HG03097 (cell line): ENCODE measurements around the gene PTGER3.
"Not testable (repeated sequence)": the region's sequence is repeated elsewhere in the genome, so short reads cannot be mapped to it uniquely, and the experiment has no call there.

Source experiments
- ATAC-seq: cut with Tn5 transposase; IDR thresholded peaks from one replicate; pipeline ENCODE4 v1.9.1; 2021; ENCODE audit not compliant: unreplicated experiment, low FRiP score

PTGER3 gene

GRCh38 chr1:71015745-71016144, 31.9 kb downstream of the PTGER3 start:
- no peak for ATAC-seq

- no peak for ATAC-seq
These were observed 33.4 kb downstream of the PTGER3 start for GRCh38 chr1:71014178-71014579.

GRCh38 chr1:71002709-71003475, 44.7 kb downstream of the PTGER3 start:
- ATAC-seq: no peak

- ATAC-seq: no peak
These were observed 46.0 kb downstream of the PTGER3 start for GRCh38 chr1:71001624-71002023.

GRCh38 chr1:70997793-70998192, 49.8 kb downstream of the PTGER3 start:
- ATAC-seq: no peak

GRCh38 chr1:70994753-70995268, 52.8 kb downstream of the PTGER3 start:
- ATAC-seq: no peak

GRCh38 chr1:70993798-70994197, 53.8 kb downstream of the PTGER3 start:
- ATAC-seq: no peak

GRCh38 chr1:70992521-70992920, 55.1 kb downstream of the PTGER3 start:
- ATAC-seq: no peak

GRCh38 chr1:70990469-70991253, 57.0 kb downstream of the PTGER3 start:
- ATAC-seq: no peak

GRCh38 chr1:70987497-70987896, 60.1 kb downstream of the PTGER3 start:
- no peak for ATAC-seq

GRCh38 chr1:70985776-70986225, 61.8 kb downstream of the PTGER3 start:
- not testable (repeated sequence) for ATAC-seq

GRCh38 chr1:70985278-70985677, 62.3 kb downstream of the PTGER3 start:
- ATAC-seq: not testable (repeated sequence)

- ATAC-seq: no peak
These were observed 67.3 kb downstream of the PTGER3 start for GRCh38 chr1:70980361-70980760.

GRCh38 chr1:70979881-70980280, 67.7 kb downstream of the PTGER3 start:
- no peak for ATAC-seq

- ATAC-seq: no peak
These were observed 68.3 kb downstream of the PTGER3 start for GRCh38 chr1:70979313-70979712.

GRCh38 chr1:70978623-70979022, 69.0 kb downstream of the PTGER3 start:
- ATAC-seq: no peak

GRCh38 chr1:70977575-70977974, 70.0 kb downstream of the PTGER3 start:
- ATAC-seq: no peak

- no peak for ATAC-seq
These were observed 70.6 kb downstream of the PTGER3 start for GRCh38 chr1:70977041-70977440.

- no peak for ATAC-seq
These were observed 73.9 kb downstream of the PTGER3 start for GRCh38 chr1:70973754-70974153.

GRCh38 chr1:70970407-70970806, 77.2 kb downstream of the PTGER3 start:
- ATAC-seq: no peak

- no peak for ATAC-seq
These were observed 81.5 kb downstream of the PTGER3 start for GRCh38 chr1:70966018-70966638.
